GM12878 (cell line): ENCODE results near the gene R3HDM2. TPM values are rescaled to one million over a fixed set of nuclear protein-coding genes. Genes with fewer than 3 reads are reported as not detected.

Experiments
- ATAC-seq: fragments of 200-7000 bp; cut with Tn5 transposase; 3 replicates; pipeline ENCODE4 v1.9.1; 2020; ENCODE audit warnings: mild to moderate bottlenecking, moderate library complexity
- BruUV-seq: library from RNA; stranded (reverse); fragments of 400-500 nt; replicated peaks from 2 replicates; lab custom pipeline; 2021; lab: Mats Ljungman, UMichigan
- CTCF ChIA-PET: fragments of 300-600 bp; sonication (Branson Sonifier 250); formaldehyde crosslinking; extraction: SDS; loops from one replicate; lab custom pipeline; 2021; ENCODE audit warnings: inconsistent platforms; lab: Yijun Ruan, JAX
- POLR2A ChIA-PET: fragments of 350-600 bp; formaldehyde crosslinking; extraction: SDS; loops from one replicate; lab custom pipeline; 2021; ENCODE audit warnings: inconsistent platforms; lab: Charles Lee
- RAD21 ChIA-PET: fragments of 300-600 bp; sonication (Branson Sonifier 250); formaldehyde crosslinking; loops from one replicate; lab custom pipeline; 2023; ENCODE audit warnings: antibody characterized with exemption; ENCODE audit not compliant: unreplicated experiment; lab: Charles Lee
- SMC1A ChIA-PET: fragments of 300-600 bp; sonication (Branson Sonifier 250); formaldehyde crosslinking; loops from one replicate; lab custom pipeline; 2023; ENCODE audit not compliant: unreplicated experiment, uncharacterized antibody; lab: Charles Lee
- DNase-seq: peaks from one replicate; pipeline ENCODE4 v3.0.0-alpha.2; 2011; ENCODE audit warnings: low read depth, low spot score
- FAIRE-seq: peaks from 3 replicates; lab custom pipeline; 2011; peaks lifted over from hg19 to GRCh38; lab: Jason Lieb, UNC
- H2AFZ ChIP-seq: 2 replicates; pipeline ENCODE4 v1.6.0; 2011; ENCODE audit warnings: low read depth, low read length, control low read depth; ENCODE audit not compliant: control insufficient read depth
- H3K27ac ChIP-seq: 2 replicates; pipeline ENCODE4 v1.5.1; 2011; ENCODE audit warnings: control low read depth; ENCODE audit not compliant: control insufficient read depth, insufficient read depth
- H3K27me3 ChIP-seq, 2 experiments: replicated peaks in 1 of 2; 2 replicates each; pipeline versions ENCODE4 v1.6.0 to v1.6.1; 2011; ENCODE audit warnings: low read length in 1 of 2; ENCODE audit not compliant: control insufficient read depth in 2 of 2, insufficient read depth in 2 of 2
- H3K36me3 ChIP-seq, 2 experiments: 2 replicates each; pipeline ENCODE4 v1.5.1; 2011; ENCODE audit warnings: low read length in 1 of 2; ENCODE audit not compliant: control insufficient read depth in 2 of 2, insufficient read depth in 2 of 2
- H3K4me1 ChIP-seq: 2 replicates; pipeline ENCODE4 v1.6.1; 2011; ENCODE audit warnings: mild to moderate bottlenecking, low read length, moderate library complexity, mixed read lengths; ENCODE audit not compliant: control insufficient read depth, insufficient read depth
- H3K4me2 ChIP-seq: 2 replicates; pipeline ENCODE4 v1.6.0; 2011; ENCODE audit warnings: control low read depth; ENCODE audit not compliant: control insufficient read depth, insufficient read depth
- H3K4me3 ChIP-seq: fragments of 200-600 bp; sonication (generic); 2 replicates; pipeline ENCODE4 v1.5.1; 2016
- H3K79me2 ChIP-seq: 2 replicates; pipeline ENCODE4 v1.6.0; 2011; ENCODE audit warnings: low read length; ENCODE audit not compliant: control insufficient read depth, insufficient read depth
- H3K9ac ChIP-seq: 2 replicates; pipeline ENCODE4 v1.8.0; 2011; ENCODE audit warnings: low read length, control low read depth, mixed read lengths; ENCODE audit not compliant: control insufficient read depth, insufficient read depth
- H3K9me3 ChIP-seq: replicated peaks from 3 replicates; pipeline ENCODE4 v1.5.1; 2011; ENCODE audit warnings: mild to moderate bottlenecking, low read length; ENCODE audit not compliant: control insufficient read depth, insufficient read depth
- H4K20me1 ChIP-seq: 2 replicates; pipeline ENCODE4 v1.6.0; 2011; ENCODE audit not compliant: control insufficient read depth, insufficient read depth
- CBFB ChIP-seq: IDR thresholded peaks from 2 replicates; pipeline ENCODE4 v1.6.1; 2016; ENCODE audit warnings: antibody characterized with exemption, low read depth
- CHD1 ChIP-seq: IDR thresholded peaks from 2 replicates; pipeline ENCODE4 v1.6.1; 2012; ENCODE audit warnings: low read depth, low read length, improper control_type of control experiment
- HDAC2 ChIP-seq: fragments of 200-600 bp; sonication (generic); IDR thresholded peaks from 2 replicates; pipeline ENCODE4 v1.6.1; 2017
- HDGF ChIP-seq: fragments of 450-650 bp; IDR thresholded peaks from 2 replicates; pipeline ENCODE4 v1.6.1; 2016; ENCODE audit warnings: antibody characterized with exemption
- IRF5 ChIP-seq: fragments of 450-650 bp; IDR thresholded peaks from 2 replicates; pipeline ENCODE4 v1.6.1; 2017; ENCODE audit warnings: borderline replicate concordance
- KLF5 ChIP-seq: fragments of 450-650 bp; IDR thresholded peaks from 2 replicates; pipeline ENCODE4 v1.6.1; 2014; ENCODE audit warnings: mild to moderate bottlenecking; ENCODE audit not compliant: partially characterized antibody
- PAX5 ChIP-seq: IDR thresholded peaks from 2 replicates; pipeline ENCODE4 v1.6.1; 2011; ENCODE audit warnings: low read depth, low read length, borderline replicate concordance
- POLR2AphosphoS5 ChIP-seq: IDR thresholded peaks from 2 replicates; pipeline ENCODE4 v1.6.1; 2011; ENCODE audit warnings: mild to moderate bottlenecking, low read length, inconsistent platforms
- RAD21 ChIP-seq: IDR thresholded peaks from 2 replicates; pipeline ENCODE4 v1.6.1; 2011; ENCODE audit warnings: mild to moderate bottlenecking, low read depth, low read length, moderate library complexity; ENCODE audit not compliant: insufficient read depth
- RCOR1 ChIP-seq: conservative IDR thresholded peaks from 2 replicates; pipeline ENCODE4 v1.6.1; 2012; ENCODE audit warnings: low read depth, low read length, improper control_type of control experiment
- SKIL ChIP-seq: fragments of 450-650 bp; IDR thresholded peaks from 2 replicates; pipeline ENCODE4 v1.6.1; 2017; ENCODE audit warnings: mild to moderate bottlenecking, low read depth, inconsistent platforms; ENCODE audit not compliant: poor library complexity, severe bottlenecking
- SMARCA5 ChIP-seq: fragments of 450-650 bp; IDR thresholded peaks from 2 replicates; pipeline ENCODE4 v1.6.1; 2017; ENCODE audit warnings: mild to moderate bottlenecking
- SP1 ChIP-seq: IDR thresholded peaks from one replicate; pipeline ENCODE4 v1.6.1; 2011; ENCODE audit warnings: low read depth, low read length
- SREBF1 ChIP-seq: IDR thresholded peaks from 2 replicates; pipeline ENCODE4 v1.6.1; 2012; ENCODE audit warnings: mild to moderate bottlenecking, low read length
- SRF ChIP-seq, 2 experiments: IDR thresholded peaks; 2 replicates each; pipeline ENCODE4 v1.6.1; 2011; ENCODE audit warnings: low read depth in 2 of 2, low read length in 2 of 2, mild to moderate bottlenecking in 1 of 2, moderate library complexity in 1 of 2
- TCF7 ChIP-seq: IDR thresholded peaks from 2 replicates; pipeline ENCODE4 v1.6.1; 2014; ENCODE audit warnings: antibody characterized with exemption, borderline replicate concordance
- WGBS: methylation state at CpG from one replicate; pipeline ENCODE4 v1.1.6; 2016; ENCODE audit warnings: low lambda C conversion rate; ENCODE audit not compliant: insufficient replicate concordance, insufficient coverage; ENCODE audit errors: missing lambda C conversion rate; 5-methylcytosine and 5-hydroxymethylcytosine counted together
- in situ Hi-C: fragments of 300-500 bp; cut with MboI; formaldehyde crosslinking; loops from 9 replicates; pipeline ENCODE4 v1.14.3; 2018; ENCODE audit warnings: mixed read lengths
- intact Hi-C: fragments of 100-400 bp; cut with micrococcal nuclease; formaldehyde crosslinking; loops from one replicate; pipeline ENCODE4 v1.14.2; 2022; ENCODE audit not compliant: unreplicated experiment
- polyA plus RNA-seq, 11 experiments: library from polyadenylated mRNA; depleted of rRNA in 4 of 11; unstranded in 6 of 11; stranded (reverse) in 5 of 11; fragments of >200 nt; fragmentation: Nextera tagmentation in 4 of 11; fragmentation: Illumina TruSeq in 1 of 11; extraction: Ambion mirVana in 4 of 11; extraction: Trizol in 1 of 11; gene quantifications; 1 replicate in 1 of 11; 2 replicates in 10 of 11; pipeline versions ENCODE4 v1.2.1 to v1.2.3, GENCODE V29; 2011 to 2016; ENCODE audit warnings: inconsistent platforms in 2 of 11, missing spikeins in 2 of 11, low read depth in 1 of 11
- total RNA-seq, 4 experiments: library from RNA; depleted of rRNA in 3 of 4; stranded (reverse); fragments of >200 nt in 3 of 4; fragmentation: Illumina TruSeq in 1 of 4; extraction: Trizol in 1 of 4; gene quantifications; 2 replicates each; pipeline versions ENCODE4 v1.2.1 to v1.2.3, GENCODE V29; 2013 to 2021

R3HDM2 gene
- total and polyA plus RNA-seq, 10 of the 15 experiments (the other 5 are each of a cell fraction or from before 2014, with no cell fraction given): 4.6 to 26.1 (median 11.2) TPM

GRCh38 chr12:57472391-57472790 lies 41.5 kb upstream of the R3HDM2 start:
- WGBS: 97% methylated on average over 3 of the region's 3 CpGs
- no peak for DNase-seq
- FAIRE-seq: no peak
- CTCF ChIA-PET: interaction anchor here (2.2 kb wide), 1 partner anchor 9 kb away, joined by 8 read pairs; no protein-coding TSS in a partner anchor
- POLR2A ChIA-PET: interaction anchor here (1.0 kb wide), 1 partner anchor 20 kb away, joined by 3 read pairs; no protein-coding TSS in a partner anchor
- Histone ChIP-seq H2AFZ (no peak overlapping the region), H3K9me3 (no peaks in the 10 kb centered on the region), H4K20me1 (no peaks in the 10 kb centered on the region), H3K4me3 (no peak overlapping the region), H3K4me2 (no peak overlapping the region), H3K27ac (no peak overlapping the region), H3K79me2 (peaks cover 29% of the 10 kb centered on the region), H3K9ac (no peak overlapping the region)
- SMC1A ChIA-PET: interaction anchor here (1.4 kb wide), 1 partner anchor 19 kb away, joined by 3 read pairs; no protein-coding TSS in a partner anchor
- RAD21 ChIA-PET: no interaction called here
- ATAC-seq: no peak
- no TSS peak for BruUV-seq
- TF ChIP-seq IRF5: no peak
- TF ChIP-seq RAD21: no peak
- no peak for TF ChIP-seq SKIL
- TF ChIP-seq CHD1: no peak
- no peak for TF ChIP-seq HDGF
- TF ChIP-seq SRF (IDR thresholded peaks at IDR 0.05; ENCODE audit: low read depth in 2 of 2, low read length in 2 of 2): no peak
- no peak for TF ChIP-seq SMARCA5
- TF ChIP-seq CBFB: no peak
- no peak for TF ChIP-seq SP1
- TF ChIP-seq PAX5: no peak
- TF ChIP-seq POLR2AphosphoS5: no peak
- no peak for TF ChIP-seq HDAC2
- TF ChIP-seq TCF7: no peak
- no peak for TF ChIP-seq RCOR1
- no peak for TF ChIP-seq SREBF1
- TF ChIP-seq KLF5: no peak
- TF ChIP-seq, all 136 proteins: peak for 0
- in situ Hi-C loops: no loop called here
- H3K27me3 ChIP-seq: no peaks in the 10 kb centered on the region
- intact Hi-C loops: loop anchor here (10.0 kb wide), 1 partner anchor 282 kb away; the partner anchor contains the start of genes CDK4 and MARCHF9
- peaks cover 5% of the 10 kb centered on the region for H3K4me1 ChIP-seq
- peaks cover 1 to 30% of the 10 kb centered on the region in 2 experiments for H3K36me3 ChIP-seq
